NB4 (cell line): Measurements from ENCODE around the gene PRSS16.

ENCODE experiments used
- CTCF ChIP-seq: IDR thresholded peaks from one replicate; pipeline ENCODE4 v1.5.1; 2012; ENCODE audit warnings: low read depth, low read length
- MAX ChIP-seq: IDR thresholded peaks from 2 replicates; pipeline ENCODE4 v1.6.1; 2011; ENCODE audit warnings: low read depth, low read length
- POLR2A ChIP-seq: IDR thresholded peaks from 2 replicates; pipeline ENCODE4 v1.6.1; 2011; ENCODE audit warnings: mild to moderate bottlenecking; ENCODE audit not compliant: insufficient read length; ENCODE audit errors: extremely low read depth

GRCh38 chr6:27206806-27207205 lies 40.7 kb upstream of the PRSS16 start:
- no peak for TF ChIP-seq MAX
- no peak for TF ChIP-seq CTCF
- TF ChIP-seq POLR2A: no peak
